ENCODE data around the gene TNP2.
"Not testable (repeated sequence)": the region's sequence is repeated elsewhere in the genome, so short reads cannot be mapped to it uniquely, and the experiment has no call there.

TNP2 gene

DNA sequence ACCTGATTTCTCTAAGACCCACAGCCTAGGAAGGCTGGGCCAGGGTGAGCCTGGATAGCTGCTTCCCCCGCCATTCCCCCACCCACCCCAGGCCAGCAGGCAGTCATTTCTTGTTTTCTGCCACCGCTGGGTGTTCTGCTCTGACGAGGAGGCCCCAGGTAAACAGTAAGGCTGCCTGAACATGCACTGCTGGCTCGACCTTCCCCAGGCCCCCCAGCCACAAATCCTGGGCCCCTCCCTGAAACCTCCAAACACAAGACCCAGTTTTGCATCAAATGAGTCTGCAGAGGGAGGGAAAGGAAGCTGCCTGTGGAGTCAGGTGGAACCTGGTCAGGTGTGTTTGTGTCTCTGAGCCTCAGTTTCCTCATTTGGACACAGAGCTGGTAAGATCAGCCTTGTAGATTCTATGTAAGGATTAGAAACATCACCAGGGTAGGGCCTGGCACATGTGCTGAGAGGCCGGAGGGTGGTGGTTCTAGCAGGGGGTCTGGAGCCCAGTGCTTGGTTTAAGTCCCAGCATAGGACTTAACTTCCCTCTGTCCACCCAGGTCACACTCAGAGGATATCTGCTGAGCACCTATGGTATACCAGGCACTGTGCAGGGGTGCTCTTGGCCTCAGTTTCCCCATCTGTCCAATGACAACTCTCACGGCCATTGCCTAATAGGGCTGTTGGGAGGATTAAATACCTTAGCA, 30.9 kb upstream of the TNP2 start:
- no peak for DNase-seq (ENCODE audit: low spot score)

- not testable (repeated sequence) for DNase-seq (ENCODE audit: low spot score)
Observed at GRCh38 chr16:11298950-11299547, 29.9 kb upstream of the TNP2 start.

DNA sequence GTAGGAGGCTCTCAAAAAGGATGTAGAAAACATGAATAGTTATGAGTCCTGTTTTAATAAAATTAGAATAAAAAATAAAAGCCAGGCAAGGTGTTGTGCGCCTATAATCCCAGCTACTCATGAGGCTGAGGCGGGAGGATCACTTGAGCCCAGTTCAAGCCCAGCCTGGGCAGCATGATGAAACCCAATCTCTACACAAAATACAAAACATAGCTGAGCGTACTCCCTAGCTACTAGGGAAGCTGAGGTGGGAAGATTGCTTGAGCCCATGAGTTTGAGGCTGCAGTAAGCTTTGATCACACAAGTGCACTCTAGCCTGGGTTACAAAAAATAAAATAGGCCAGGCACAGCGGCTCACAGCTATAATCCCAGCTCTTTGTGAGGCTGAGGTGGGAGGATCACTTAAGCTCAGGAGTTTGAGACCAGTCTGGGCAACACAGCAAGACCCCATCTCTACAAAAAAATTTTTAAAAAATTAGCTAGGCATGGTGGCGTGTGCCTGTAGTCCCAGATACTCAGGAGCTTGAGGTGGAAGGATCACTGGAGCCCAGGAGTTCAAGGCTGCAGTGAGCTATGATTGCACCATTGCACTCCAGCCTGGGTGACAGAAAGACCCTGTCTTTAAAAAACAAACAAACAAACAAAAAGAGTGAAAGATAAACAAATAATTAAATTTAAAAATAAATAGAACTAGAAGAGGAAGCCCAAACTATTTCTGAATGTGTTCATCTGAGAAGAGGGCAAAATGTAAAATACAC, 29.2 kb upstream of the TNP2 start:
- DNase-seq (ENCODE audit: low spot score): no peak

GRCh38 chr16:11297492-11298142, 28.5 kb upstream of the TNP2 start:
- DNase-seq (ENCODE audit: low spot score): peak; percentile 56

GRCh38 chr16:11296706-11297491, 27.8 kb upstream of the TNP2 start:
- DNase-seq (ENCODE audit: low spot score): no peak

DNA sequence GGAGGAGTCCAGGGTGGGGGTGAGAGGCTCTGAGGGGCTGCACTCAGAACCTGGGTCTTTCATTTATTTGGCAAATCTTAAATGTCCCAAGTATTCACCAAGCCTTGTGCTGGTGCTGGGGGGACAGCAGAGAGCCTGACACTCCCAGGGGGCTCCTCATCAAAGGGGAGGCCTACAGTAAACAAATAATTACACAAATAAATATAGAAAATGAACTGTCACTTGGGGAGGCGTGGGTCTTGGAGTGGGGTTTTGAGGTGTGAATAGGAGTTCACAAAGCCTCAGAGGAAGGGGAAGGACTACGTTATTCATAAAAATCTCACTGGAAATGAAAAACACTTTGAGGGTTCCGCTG, 27.2 kb upstream of the TNP2 start:
- DNase-seq (ENCODE audit: low spot score): no peak

DNA sequence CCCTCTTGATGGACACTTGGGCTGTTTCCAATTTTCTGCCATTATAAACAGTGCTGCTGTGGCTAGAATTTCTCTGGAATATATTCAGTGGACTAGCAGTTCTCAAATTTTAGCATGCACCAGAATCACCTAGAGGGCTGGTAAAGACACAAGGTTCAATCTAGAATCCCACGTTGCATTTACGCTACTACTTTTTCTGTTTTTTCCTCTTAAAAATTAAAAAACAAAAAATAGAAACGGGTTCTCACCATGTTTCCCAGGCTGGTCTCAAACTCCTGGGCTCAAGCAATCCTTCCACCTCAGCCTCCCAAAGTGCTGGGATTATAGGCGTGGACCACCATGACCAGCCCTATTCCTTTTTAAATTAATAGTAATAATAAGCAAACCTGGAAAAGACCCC, 26.5 kb upstream of the TNP2 start:
- no peak for DNase-seq (ENCODE audit: low spot score)

GRCh38 chr16:11292076-11292748, 23.1 kb upstream of the TNP2 start:
- DNase-seq (ENCODE audit: low spot score): no peak

GRCh38 chr16:11291091-11291703, 22.1 kb upstream of the TNP2 start:
- DNase-seq (ENCODE audit: low spot score): no peak

- DNase-seq (ENCODE audit: low spot score): no peak
Observed at GRCh38 chr16:11290102-11290893, 21.2 kb upstream of the TNP2 start.

DNA sequence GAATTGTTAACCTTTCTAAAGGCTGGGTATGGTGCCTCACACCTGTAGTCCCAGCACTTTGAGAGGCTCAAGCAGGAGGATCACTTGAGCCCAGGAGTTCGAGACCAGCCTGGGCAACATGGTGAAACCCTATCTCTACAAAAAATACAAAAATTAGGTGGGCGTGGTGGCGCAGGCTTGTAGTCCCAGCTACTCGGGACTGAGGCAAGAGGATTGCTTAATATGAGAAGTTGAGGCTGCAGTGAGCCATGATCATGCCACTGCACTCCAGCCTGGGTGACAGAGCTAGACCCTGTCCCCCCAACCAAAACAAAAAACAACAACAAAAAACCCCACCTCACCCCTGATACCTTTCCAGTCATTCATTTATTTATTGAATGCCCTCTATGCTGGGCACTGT, 20.6 kb upstream of the TNP2 start:
- not testable (repeated sequence) for DNase-seq (ENCODE audit: low spot score)

- DNase-seq (ENCODE audit: low spot score): no peak
Observed at GRCh38 chr16:11289202-11289601, 20.1 kb upstream of the TNP2 start.

- no peak for DNase-seq (ENCODE audit: low spot score)
Observed at GRCh38 chr16:11285842-11286241, 16.7 kb upstream of the TNP2 start.

DNA sequence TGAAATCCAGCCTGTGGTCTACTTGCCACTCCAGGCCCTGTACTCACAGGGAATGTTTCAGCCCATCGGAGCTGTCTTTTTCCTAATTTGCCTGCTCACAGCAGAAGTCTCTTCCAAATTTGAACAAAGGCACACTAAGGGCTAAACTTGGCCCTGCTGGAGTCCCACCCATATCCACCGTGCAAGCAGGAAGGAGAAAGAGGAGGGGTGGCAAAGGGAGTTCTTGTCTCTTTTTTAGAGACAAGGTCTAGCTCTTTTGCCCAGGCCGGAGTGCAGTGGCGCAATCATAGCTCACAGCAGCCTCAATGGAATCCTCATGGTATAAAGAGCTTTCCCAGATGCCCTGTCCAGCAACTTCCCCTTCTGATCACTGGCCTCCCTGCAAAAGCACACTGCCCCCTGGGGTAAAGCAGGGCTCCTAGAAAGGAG, 14.7 kb upstream of the TNP2 start:
- DNase-seq (ENCODE audit: low spot score): no peak

- DNase-seq (ENCODE audit: low spot score): peak; percentile 33
Observed at GRCh38 chr16:11280616-11281522, 11.7 kb upstream of the TNP2 start, which contains the start of gene PRM1. PRM1 (minus strand) TSS chr16:11281330; CDS start chr16:11281238, 92 bp downstream.

DNA sequence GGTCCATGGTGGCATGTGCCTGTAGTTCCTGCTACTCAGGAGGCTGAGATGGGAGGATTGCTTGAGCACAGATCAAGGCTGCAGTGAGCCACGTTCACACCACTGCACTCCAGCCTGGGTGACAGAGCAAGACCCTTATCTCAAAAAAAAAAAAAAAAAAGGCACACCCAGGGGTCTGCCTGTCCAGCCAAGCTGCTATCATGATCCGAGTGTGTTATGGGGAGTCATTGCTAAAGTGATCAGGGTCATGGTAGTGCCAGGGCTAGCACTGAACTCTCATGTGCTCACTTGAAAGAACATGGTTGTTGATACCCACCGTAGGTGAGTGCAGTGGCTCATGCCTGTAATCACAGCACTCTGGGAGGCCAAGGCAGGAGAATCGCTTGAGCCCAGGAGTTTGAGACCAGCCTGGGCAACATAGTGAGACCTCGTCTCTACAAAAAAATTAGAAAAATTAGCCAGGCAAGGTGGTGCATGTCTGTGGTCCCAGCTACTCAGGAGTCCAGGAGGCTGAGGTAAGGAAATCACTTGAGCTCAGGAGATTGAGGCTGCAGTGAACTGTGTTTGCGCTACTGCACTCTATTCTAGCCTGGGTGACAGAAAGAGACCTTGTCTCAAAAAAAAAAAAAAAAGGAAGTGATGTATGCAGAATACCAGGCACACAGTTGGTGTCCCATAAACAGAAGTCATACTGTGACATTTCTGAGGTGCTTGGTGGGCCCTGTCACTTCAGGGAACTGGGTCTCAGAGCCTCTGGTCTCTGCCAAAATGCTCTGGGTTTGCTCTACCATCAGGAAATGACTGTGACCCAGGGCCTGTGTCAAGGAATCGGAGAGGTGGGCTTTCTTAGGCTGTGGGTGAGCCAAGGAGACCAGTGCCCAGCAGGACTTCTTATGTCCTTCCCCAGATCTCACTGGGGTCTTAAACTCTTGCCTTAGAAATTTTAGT, 9.8 kb upstream of the TNP2 start:
- no peak for DNase-seq (ENCODE audit: low spot score)

GRCh38 chr16:11277607-11278337, 8.6 kb upstream of the TNP2 start:
- no peak for DNase-seq (ENCODE audit: low spot score)

Measured in iPS-NIHi11 (cell line).